ENCODE data around the gene ARHGAP23.

Gene ARHGAP23

GRCh38 chr17:38441429-38442061 is 13.3 kb downstream of the ARHGAP23 start:
- DNase-seq (ENCODE audit: low spot score), result no peak

GRCh38 chr17:38442548-38442947 is 14.3 kb downstream of the ARHGAP23 start:
- DNase-seq (ENCODE audit: low spot score), result no peak

DNA sequence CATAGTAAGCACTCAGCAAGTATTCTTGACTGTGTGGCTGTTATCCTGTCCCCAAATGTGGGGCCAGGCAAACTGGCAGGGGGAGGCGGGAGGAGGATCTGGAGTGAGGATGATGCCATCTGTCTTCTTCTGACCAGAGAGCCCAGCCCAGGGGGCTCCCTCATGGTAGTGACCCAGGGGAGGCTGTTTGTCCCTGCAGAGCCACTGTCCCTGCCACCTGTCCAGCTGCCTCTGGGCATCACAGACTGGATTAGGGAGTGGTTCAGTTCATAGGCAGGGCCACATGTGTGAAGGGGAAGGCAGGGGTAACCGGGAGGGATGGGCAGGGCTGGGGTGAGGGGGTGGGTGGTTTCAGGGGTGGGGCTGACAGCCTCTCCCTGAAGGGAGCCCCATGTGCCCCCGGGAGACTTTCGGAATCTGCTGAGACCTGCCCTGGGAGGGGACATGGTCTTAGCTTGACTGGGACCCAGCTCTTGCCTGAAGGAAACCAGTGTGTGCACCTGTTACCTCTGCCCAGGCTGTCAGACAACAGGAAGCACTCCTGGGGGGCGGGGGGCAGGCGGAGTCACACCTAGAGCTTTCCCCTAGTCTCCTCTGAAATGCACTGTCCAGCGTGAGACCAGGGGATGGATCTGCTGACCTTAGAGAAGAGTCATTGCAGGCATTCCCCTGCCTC is 15.2 kb downstream of the ARHGAP23 start:
- no peak for DNase-seq (ENCODE audit: low spot score)

DNA sequence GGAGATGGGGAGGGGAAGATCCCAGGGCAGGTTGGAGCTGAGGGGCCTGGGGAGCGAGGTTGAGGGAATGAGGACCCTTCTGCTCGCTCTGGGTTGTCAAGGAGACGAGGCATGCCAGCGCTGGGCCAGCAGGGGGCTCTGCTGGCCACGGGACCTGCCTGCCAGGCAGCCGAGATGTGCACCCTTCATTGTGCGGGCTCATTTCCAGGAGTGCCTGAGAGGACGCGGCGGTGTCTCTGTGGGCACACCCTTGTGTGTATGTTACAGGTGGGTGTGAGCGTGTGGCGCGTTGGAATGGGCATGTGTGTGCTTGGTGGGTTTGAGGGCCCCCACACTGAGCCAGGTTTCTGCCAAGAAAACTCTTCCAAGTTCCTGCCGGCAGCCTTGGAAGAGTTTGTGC is 15.9 kb downstream of the ARHGAP23 start:
- DNase-seq (ENCODE audit: low spot score), result peak; percentile 81

- no peak for DNase-seq (ENCODE audit: low spot score)
Measured at GRCh38 chr17:38447502-38448085, 19.3 kb downstream of the ARHGAP23 start.

GRCh38 chr17:38448208-38448771 is 20.0 kb downstream of the ARHGAP23 start:
- peak; percentile 15 for DNase-seq (ENCODE audit: low spot score)

- DNase-seq (ENCODE audit: low spot score), result no peak
Measured at GRCh38 chr17:38449364-38449763, 21.1 kb downstream of the ARHGAP23 start.

DNA sequence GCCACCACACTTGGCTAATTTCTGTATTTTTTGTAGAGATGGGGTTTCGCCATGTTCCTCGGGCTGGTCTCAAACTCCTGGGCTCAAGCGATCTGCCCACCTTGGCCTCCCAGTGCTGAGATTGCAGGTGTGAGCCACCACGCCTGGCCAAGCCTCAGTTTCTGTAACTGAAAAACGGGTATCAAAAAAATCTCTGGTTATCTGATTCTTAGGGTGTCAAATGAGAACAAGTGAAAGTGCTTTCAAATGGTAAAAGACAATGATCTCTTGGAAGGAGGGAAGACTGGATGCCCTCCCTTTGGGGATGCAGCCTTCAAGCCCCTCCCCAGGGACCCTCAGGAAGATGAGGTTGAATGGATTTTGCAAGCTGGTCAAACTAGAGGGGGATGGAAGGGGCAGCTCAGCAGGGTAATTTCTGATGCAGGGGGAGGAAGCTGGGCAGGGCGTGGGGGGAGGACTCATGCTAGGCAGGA is 22.3 kb downstream of the ARHGAP23 start:
- no peak for DNase-seq (ENCODE audit: low spot score)

DNA sequence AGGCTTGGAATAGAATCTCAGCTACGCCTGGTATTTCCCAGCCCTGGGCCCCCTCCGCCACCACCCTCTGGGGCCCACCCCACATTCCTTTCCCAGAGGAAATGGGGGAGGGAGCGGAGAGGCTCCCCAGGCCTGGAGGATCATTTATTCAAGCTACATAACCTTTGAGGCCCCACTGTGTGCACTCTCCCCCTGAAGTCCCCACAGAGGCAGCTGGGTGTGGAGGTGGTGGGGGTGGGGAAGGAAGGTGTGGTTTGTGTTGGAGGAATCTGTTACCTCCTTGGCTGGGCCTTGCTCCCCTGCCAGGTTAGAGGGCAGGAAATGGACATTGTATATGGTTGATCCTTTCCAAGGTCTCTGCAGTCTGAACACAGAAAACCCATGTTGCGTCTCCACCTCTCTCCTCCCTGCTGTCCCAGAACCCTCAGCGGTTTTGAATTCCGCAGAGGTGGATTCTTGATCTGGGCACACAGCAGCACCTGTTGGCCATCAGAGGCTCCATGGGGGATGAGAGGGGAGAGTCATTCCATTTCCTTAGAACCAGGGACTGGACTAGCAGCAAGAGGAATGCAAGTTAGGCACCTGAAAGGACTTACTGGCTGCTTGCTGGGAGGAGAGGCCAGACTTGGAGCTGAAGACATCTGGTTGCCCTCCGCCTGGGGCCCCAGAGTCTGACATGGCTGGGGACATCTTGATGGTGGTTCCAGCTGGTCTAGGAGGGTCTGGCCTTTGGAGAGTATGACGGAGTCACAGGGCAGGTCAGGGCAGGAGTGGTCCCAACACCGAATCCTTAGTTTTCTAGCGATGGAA is 23.0 kb downstream of the ARHGAP23 start:
- DNase-seq (ENCODE audit: low spot score), result no peak

GRCh38 chr17:38451840-38452529 is 23.7 kb downstream of the ARHGAP23 start:
- DNase-seq (ENCODE audit: low spot score), result no peak

GRCh38 chr17:38452719-38453118 is 24.5 kb downstream of the ARHGAP23 start:
- no peak for DNase-seq (ENCODE audit: low spot score)

- DNase-seq (ENCODE audit: low spot score), result no peak
Measured at GRCh38 chr17:38453951-38454421, 25.7 kb downstream of the ARHGAP23 start.

DNA sequence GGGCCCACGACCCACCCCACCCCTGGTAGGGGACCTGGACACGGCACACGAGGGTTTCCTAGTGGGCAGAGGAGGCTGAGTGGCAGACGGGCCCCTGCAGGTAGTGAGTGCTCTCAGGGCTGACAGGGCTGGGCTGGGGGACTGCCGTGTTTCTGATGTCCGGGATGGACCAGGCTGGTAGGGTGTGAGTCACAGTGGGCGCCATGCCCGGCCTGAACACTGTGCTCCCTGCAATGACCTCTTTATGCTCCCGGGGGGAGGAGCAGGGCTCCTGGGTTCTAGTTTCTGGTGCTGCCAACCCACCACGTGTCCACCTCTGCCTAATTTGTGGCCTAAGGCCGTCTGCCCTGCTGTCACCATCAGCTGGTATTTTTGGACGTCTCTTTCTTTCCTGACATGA is 26.3 kb downstream of the ARHGAP23 start:
- no peak for DNase-seq (ENCODE audit: low spot score)

DNA sequence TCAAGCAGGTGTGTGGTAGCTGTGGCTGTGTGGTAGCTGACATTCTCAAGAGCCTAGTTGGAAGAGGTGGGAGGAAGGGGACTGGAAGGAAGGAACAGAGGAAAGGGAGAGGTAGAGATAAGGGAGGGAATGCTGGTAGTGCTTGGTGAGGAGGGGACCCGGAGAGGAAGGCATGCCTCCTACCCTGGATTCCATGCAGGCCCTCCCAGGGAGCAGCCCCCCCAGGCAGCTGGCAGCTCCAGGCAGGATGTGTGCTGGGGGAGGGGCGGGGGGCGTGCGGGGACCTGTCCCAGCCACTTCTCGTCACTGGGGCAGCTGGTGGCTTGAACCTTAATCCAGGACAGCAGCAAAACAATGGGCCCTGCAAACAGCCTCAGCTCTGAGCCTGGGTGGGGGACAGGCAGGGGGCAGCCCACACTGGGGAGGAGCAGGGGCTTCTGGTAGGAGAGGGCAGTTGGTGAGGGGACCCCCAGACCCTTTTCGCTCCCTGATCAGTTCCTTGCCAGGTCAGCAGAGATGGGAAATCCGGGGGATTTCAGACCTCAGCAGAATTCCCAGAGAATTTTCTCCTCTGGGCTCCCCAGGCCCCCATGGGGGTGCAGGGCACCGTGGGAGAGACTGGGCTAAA is 27.1 kb downstream of the ARHGAP23 start:
- no peak for DNase-seq (ENCODE audit: low spot score)

DNA sequence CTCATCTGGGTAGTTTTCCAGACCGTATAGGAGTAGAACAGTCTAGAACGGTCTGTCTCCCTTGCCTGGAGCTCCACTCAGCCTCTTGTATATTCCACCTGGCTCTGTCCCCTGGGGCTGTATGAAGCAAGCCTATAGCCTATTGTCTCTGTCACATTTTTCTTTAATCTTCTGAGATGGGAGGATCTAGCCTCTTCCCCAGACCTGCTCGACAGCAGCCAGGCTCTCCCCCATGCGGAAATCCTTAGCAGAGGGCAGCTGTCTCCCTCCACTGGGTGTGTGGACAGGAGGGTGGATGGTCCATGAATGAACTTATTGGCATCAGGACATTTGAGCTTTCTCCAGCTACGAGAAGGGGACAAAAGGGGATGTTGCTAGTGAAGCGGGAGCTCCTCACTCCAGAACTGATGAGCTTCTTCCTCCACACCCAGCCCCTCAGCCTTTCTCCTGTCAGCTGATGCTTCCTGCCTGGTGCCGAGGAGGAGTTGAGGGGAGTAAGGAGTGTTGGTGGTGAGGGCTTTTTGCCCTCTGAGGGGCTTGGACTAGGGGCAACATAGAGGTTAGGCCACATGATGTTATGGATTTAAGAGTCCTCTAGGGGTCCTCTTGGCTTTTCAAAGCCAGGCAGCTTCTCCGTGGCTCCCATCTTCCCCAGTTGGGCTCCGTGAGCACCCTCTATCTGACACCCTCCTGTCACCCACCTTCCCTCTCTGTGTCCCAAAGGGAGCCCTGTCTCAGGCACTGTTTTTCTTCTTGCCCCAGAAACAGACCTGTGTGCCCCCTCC is 28.0 kb downstream of the ARHGAP23 start:
- DNase-seq (ENCODE audit: low spot score), result no peak

- no peak for DNase-seq (ENCODE audit: low spot score)
Measured at GRCh38 chr17:38457577-38458371, 29.5 kb downstream of the ARHGAP23 start.

DNA sequence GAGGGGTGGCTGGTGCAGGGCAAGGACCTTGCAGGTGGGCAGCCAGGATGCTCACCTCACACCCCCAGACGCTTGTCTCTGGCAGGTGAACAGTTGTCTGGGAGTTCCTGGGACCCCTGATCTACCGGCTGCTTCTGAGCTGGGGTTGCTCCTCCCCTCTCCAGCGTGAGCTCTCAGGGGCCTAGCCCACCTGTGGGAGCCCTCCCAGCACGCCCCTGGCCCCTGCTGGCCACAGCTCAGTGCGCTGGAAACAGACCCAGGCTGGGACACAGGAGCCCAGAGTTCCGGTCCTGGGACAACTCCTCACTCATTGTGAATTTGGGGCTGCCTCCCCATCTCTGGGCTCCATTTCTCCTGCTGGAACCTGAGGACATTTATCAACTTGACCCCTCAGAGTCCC is 30.3 kb downstream of the ARHGAP23 start:
- no peak for DNase-seq (ENCODE audit: low spot score)

- no peak for DNase-seq (ENCODE audit: low spot score)
Measured at GRCh38 chr17:38459567-38459966, 31.3 kb downstream of the ARHGAP23 start.

DNA sequence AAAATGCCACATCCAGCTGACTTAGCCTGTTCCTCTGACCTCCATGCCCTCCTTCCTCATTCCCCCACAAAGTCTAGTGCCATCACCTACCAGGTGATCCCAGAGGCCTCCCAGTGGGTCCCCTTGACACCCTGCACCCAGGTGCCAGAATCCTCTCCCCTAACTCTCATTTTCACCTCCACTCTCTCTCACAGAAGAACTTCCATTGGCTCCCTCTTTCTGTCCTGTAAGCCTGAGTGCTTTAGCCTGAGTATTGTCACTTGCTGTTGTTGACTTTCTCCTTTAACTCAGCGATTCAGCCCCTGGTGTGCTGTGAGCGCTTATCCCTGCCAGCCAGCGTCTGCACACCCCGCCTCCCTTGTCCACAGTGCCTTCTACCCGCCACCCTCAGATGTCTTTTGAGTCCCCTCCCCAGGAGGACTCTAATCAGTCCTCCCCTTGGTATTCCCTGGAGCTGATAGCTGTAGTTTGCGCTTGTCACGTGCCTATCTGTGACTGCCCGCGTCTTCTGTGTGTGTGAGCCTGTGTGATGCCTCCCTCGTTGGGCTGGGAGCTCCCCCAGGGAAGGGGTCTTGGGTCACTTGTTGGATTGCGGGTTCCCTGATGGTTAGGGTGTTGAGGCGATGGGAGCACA is 31.9 kb downstream of the ARHGAP23 start:
- peak; percentile 73 for DNase-seq (ENCODE audit: low spot score)
